Testis (tissue), 2 donors: ENCODE measurements around the gene POLDIP3.

Experiments
- CTCF ChIP-seq, 3 experiments: fragments of 450-650 bp in 2 of 3; fragments of 200-600 bp in 1 of 3; sonication (generic) in 1 of 3; IDR thresholded peaks; one replicate each; pipeline ENCODE4 v1.5.1; 2016 to 2019; ENCODE audit warnings: antibody characterized with exemption in 3 of 3, mild to moderate bottlenecking in 2 of 3, moderate library complexity in 1 of 3
- POLR2A ChIP-seq: fragments of 450-650 bp; IDR thresholded peaks from one replicate; pipeline ENCODE4 v1.6.1; 2017; ENCODE audit warnings: antibody characterized with exemption, mild to moderate bottlenecking, moderate library complexity

DNA sequence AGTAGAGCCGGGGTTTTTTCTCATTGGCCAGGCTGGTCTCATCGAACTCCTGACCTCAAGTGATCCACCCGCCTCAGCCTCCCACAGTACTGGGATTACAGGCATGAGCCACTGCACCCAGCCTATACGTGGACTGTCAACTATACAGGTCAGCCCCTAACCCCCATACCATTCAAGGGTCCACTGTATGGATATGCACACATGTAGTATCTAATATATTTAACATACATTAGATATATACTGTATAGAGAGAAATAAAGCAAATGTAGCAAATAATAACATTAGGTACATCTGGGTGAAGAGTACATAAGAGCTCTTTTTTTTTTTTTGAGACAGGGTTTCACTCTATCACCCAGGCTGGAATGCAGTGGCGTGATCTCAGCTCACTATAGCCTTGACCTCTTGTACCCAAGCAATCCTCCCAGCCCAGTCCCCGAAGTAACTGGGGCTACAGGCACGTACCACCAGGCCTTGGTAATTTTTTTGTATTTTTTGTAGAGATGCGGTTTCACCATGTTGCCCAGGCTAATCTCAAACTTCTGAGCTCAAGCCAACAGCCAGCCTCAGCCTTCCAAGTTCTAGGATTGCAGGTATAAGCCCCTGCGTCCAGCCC, 27.2 kb upstream of the POLDIP3 start:
- TF ChIP-seq CTCF (IDR thresholded peaks at IDR 0.05) (no peak), POLR2A (no peak)
